GF-D8 (cell line): ENCODE data around the gene SLC1A1.

ENCODE experiments used
- DNase-seq: peaks from one replicate; lab custom pipeline; 2025; lab: John Stamatoyannopoulos, UW

The SLC1A1 gene

GRCh38 chr9:4620057-4620765 lies 129.9 kb downstream of the SLC1A1 start:
- peak; percentile 70 for DNase-seq

DNA sequence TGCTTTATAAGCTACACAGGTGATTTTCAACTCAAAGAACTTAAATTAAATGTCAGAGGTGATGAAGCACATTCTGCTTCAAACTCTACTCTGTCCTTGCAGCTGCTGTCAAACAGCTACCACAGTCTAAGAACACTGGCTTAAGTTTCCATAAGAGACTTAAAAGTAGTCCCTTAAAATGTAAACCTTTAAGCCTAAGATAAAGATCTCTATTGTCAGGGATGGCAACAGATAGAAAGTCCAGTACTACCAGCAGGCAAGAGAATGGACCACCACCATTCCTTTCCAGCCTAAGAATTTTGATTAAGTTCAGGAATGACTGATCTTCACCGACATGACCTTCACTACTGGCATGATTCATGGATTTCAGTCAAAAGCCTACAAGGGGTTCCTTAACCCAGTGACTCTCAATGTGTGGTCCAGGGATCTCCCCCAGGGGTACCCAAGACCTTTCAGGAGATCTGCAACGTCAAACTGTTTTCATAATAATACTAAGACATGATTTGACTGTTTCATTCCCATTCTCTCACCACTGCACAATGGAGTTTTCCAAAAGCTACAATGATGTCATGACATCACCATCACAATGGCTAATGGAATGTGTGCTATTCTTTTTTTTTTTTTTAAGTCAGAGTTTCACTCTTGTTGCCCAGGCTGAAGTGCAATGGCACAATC lies 130.8 kb downstream of the SLC1A1 start:
- no peak for DNase-seq

DNA sequence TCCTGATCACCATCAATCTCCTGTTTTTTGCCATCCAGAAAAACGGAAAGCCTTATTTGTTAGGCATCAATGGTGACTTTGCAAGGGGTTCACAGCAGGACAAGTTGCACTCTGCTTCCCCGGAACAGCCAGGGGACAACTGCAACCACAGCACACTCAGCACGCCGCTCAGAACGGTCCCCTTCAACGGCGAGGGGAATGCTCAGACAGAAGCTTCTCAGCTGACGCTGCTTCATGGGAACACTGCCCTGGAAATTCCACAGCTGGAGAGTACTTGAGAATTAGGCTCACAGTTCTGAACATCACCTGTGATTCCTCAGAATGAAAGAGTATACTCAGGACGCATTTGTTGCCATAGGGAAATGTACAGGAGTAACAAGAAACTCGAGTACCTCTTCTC lies 131.7 kb downstream of the SLC1A1 start:
- no peak for DNase-seq

GRCh38 chr9:4630836-4631235 lies 140.6 kb downstream of the SLC1A1 start:
- no peak for DNase-seq
